Measurements from ENCODE around the gene ZNRD2. TPM values are rescaled to one million over a fixed set of nuclear protein-coding genes. Genes with fewer than 3 reads are reported as not detected.

Gene ZNRD2
- total RNA-seq, 1 experiment from 2014 or later = 66.8 TPM

- no peak for TF ChIP-seq TCF7L2 (IDR thresholded peaks at IDR 0.05; ENCODE audit: borderline replicate concordance, extremely low read depth, insufficient read depth, insufficient read length)
- no peak for TF ChIP-seq REST (IDR thresholded peaks at IDR 0.05; ENCODE audit: low read depth)
- TF ChIP-seq POLR2A (IDR thresholded peaks at IDR 0.05; ENCODE audit: borderline replicate concordance, extremely low read depth, insufficient read depth, insufficient read length) = no peak
- TF ChIP-seq RAD21 (IDR thresholded peaks at IDR 0.05; ENCODE audit: low read depth) = no peak
Observed at GRCh38 chr11:65557280-65558001, 12.8 kb upstream of the ZNRD2 start (continued).

DNA sequence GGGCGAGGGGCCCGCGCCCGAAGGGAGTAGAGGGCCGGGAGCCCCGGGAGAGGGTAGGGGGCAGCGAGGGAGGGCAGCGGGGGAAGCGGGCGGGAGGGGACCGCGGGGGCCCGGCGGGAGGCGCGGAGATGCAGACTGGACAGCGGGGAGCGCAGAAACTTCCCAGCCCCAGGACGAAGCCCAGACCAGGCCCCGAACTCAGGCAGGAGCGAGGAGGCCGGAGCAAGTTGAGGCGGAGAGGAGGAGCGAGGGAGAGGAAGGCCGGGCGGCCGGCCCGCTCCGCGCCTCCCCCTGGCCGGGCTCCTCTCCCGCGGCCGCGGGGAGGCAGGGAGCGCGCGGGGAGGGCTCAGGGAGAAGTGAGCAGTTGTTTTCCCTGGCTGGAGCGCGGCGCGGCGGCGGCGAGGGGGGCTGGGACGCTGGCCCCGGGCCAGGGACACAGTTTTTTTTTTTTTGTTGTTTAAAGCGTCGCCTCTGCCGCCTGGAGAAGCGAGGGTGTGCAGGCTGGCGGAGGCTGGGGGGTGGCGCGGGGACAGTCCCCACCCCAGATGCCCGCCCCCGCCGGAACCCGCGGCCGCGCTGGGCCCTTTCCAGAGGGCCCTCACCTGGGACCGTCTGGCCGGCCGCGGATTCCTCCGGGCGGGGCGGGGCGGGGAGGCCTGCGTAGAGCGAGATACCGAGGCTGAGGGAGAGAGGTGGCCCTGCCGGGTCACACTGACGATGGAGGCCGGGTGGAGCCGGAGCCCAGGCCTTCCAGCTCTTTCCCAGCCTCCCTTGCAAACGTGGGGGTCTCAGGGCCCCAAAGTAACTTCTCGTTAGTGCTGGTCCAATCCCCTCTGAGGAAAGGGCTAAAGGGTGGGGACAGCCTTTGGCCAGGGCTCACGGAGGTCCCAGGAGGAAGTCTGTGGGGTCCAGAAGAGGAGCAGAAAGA, 12.0 kb upstream of the ZNRD2 start, which contains the start of gene LTBP3:
TSS of gene LTBP3 (minus strand) at position 358 of the 928 bp plus-strand sequence. CDS start 400 bp downstream, outside the sequence.
- intact Hi-C loops (cut with micrococcal nuclease) = no loop called here
- no peaks in the 10 kb centered on the region for H3K9me3 ChIP-seq (ENCODE audit: control insufficient read depth in 1 of 2, insufficient read depth in 1 of 2, low read depth in 1 of 2, low read length in 2 of 2)
- CTCF ChIA-PET = interaction anchor here (1.3 to 2.2 kb wide), 3 partner anchors 12 to 35 kb away, joined by 5 to 14 read pairs (median 5); partner anchors contain the start of gene ZNRD2
- RAD21 ChIA-PET (ENCODE audit: low non-redundant PET in 1 of 2, low total read pairs in 2 of 2, uncharacterized antibody in 2 of 2, unreplicated experiment in 2 of 2) = interaction anchor here in 1 of 2 experiments (2.1 kb wide), 1 partner anchor 14 kb away, joined by 6 read pairs; the partner anchor contains the start of gene FAM89B
- no peaks in the 10 kb centered on the region for H3K36me3 ChIP-seq (ENCODE audit: control insufficient read depth in 1 of 2, insufficient read depth in 2 of 2, low read length in 2 of 2)
- H3K4me3 ChIP-seq (replicated peaks in 1 of 2; ENCODE audit: low read depth in 1 of 2, low read length in 2 of 2) = peak within 1 kb of the TSS; percentile 64 to 68
- H3K4me2 ChIP-seq (ENCODE audit: low read length) = peak within 1 kb of the TSS; percentile 96
- peak within 1 kb of the TSS; percentile 83 for H3K9ac ChIP-seq (ENCODE audit: low read length)
- POLR2A ChIA-PET = interaction anchor here (0.9 to 1.5 kb wide), 3 partner anchors 15 to 60 kb away, joined by 4 read pairs; partner anchors contain the start of genes FAM89B and MALAT1
- H2AFZ ChIP-seq (ENCODE audit: low read depth, low read length, poor library complexity, severe bottlenecking) = no peak within 1 kb of the TSS
- H3K27me3 ChIP-seq (ENCODE audit: insufficient read depth, low read length) = no peaks in the 10 kb centered on the region
- BruUV-seq (replicated peaks) = no TSS peak
- peak; percentile 42 for TF ChIP-seq TCF7L2 (IDR thresholded peaks at IDR 0.05; ENCODE audit: borderline replicate concordance, extremely low read depth, insufficient read depth, insufficient read length)
- TF ChIP-seq ZFX (IDR thresholded peaks at IDR 0.05) = peak; percentile 43; the same call in 1 of the 2 replicates
- TF ChIP-seq EGR1 (IDR thresholded peaks at IDR 0.05; ENCODE audit: low read depth) = no peak
- TF ChIP-seq, protein P1, sequence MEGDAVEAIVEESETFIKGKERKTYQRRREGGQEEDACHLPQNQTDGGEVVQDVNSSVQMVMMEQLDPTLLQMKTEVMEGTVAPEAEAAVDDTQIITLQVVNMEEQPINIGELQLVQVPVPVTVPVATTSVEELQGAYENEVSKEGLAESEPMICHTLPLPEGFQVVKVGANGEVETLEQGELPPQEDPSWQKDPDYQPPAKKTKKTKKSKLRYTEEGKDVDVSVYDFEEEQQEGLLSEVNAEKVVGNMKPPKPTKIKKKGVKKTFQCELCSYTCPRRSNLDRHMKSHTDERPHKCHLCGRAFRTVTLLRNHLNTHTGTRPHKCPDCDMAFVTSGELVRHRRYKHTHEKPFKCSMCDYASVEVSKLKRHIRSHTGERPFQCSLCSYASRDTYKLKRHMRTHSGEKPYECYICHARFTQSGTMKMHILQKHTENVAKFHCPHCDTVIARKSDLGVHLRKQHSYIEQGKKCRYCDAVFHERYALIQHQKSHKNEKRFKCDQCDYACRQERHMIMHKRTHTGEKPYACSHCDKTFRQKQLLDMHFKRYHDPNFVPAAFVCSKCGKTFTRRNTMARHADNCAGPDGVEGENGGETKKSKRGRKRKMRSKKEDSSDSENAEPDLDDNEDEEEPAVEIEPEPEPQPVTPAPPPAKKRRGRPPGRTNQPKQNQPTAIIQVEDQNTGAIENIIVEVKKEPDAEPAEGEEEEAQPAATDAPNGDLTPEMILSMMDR (IDR thresholded peaks at IDR 0.05 in 2 of 3, conservative IDR thresholded peaks at IDR 0.05 in 1 of 3; ENCODE audit: borderline replicate concordance in 1 of 3, insufficient read depth in 1 of 3, low read depth in 2 of 3, low read length in 2 of 3) = no peak
- DNase-seq (ENCODE audit: low read depth, low spot score) = no peak
- no peaks in the 10 kb centered on the region for H3K9me2 ChIP-seq (ENCODE audit: insufficient read depth)
- peaks cover 83 to 94% of the 10 kb centered on the region in 2 experiments for H3K4me1 ChIP-seq (ENCODE audit: control insufficient read depth in 1 of 2, insufficient read depth in 2 of 2, low read length in 2 of 2)
- peak; percentile 21 for ATAC-seq
- peaks cover 28% of the 10 kb centered on the region for H3K79me2 ChIP-seq (ENCODE audit: insufficient read depth, low read length)
- H4K20me1 ChIP-seq (ENCODE audit: insufficient read depth) = no peaks in the 10 kb centered on the region
- H3K27ac ChIP-seq (ENCODE audit: low read depth, low read length) = peak within 1 kb of the TSS; percentile 99
